Nephron progenitor cell (in vitro differentiated cells): Measurements from ENCODE around the gene TMPRSS3.

ENCODE experiments used
- DNase-seq: peaks from one replicate; pipeline ENCODE4 v3.0.0; 2021
- H3K27ac Mint-ChIP-seq: 2 replicates; pipeline ENCODE4 v1.8.0; 2021; ENCODE audit warnings: mild to moderate bottlenecking, moderate library complexity, mixed read lengths
- H3K27me3 Mint-ChIP-seq: 2 replicates; pipeline ENCODE4 v1.8.0; 2021; ENCODE audit warnings: mild to moderate bottlenecking, low read depth, mixed read lengths; ENCODE audit not compliant: poor library complexity
- H3K36me3 Mint-ChIP-seq: 2 replicates; pipeline ENCODE4 v1.8.0; 2021; ENCODE audit warnings: low read depth, mixed read lengths
- H3K4me1 Mint-ChIP-seq: 2 replicates; pipeline ENCODE4 v1.8.0; 2021; ENCODE audit warnings: mixed read lengths
- H3K4me3 Mint-ChIP-seq: 2 replicates; pipeline ENCODE4 v1.8.0; 2021; ENCODE audit warnings: mild to moderate bottlenecking, moderate library complexity, mixed read lengths
- H3K9me3 Mint-ChIP-seq: 2 replicates; pipeline ENCODE4 v1.8.0; 2021; ENCODE audit warnings: mild to moderate bottlenecking, moderate library complexity, mixed read lengths
- TF ChIP-seq, protein P1 (sequence below): fragments of 200-600 bp; sonication (generic); IDR thresholded peaks from 2 replicates; pipeline ENCODE4 v1.5.0; 2021; ENCODE audit warnings: antibody characterized with exemption

The TMPRSS3 gene

GRCh38 chr21:42332557-42333317 is 63.1 kb downstream of the TMPRSS3 start:
- Mint-ChIP-seq H3K4me3 (no peak overlapping the region), H3K9me3 (peaks cover 36% of the 10 kb centered on the region), H3K27me3 (peaks cover 6% of the 10 kb centered on the region), H3K27ac (no peak overlapping the region), H3K36me3 (peaks cover 8% of the 10 kb centered on the region), H3K4me1 (peaks cover 23% of the 10 kb centered on the region)
- DNase-seq: no peak
- TF ChIP-seq, protein P1, sequence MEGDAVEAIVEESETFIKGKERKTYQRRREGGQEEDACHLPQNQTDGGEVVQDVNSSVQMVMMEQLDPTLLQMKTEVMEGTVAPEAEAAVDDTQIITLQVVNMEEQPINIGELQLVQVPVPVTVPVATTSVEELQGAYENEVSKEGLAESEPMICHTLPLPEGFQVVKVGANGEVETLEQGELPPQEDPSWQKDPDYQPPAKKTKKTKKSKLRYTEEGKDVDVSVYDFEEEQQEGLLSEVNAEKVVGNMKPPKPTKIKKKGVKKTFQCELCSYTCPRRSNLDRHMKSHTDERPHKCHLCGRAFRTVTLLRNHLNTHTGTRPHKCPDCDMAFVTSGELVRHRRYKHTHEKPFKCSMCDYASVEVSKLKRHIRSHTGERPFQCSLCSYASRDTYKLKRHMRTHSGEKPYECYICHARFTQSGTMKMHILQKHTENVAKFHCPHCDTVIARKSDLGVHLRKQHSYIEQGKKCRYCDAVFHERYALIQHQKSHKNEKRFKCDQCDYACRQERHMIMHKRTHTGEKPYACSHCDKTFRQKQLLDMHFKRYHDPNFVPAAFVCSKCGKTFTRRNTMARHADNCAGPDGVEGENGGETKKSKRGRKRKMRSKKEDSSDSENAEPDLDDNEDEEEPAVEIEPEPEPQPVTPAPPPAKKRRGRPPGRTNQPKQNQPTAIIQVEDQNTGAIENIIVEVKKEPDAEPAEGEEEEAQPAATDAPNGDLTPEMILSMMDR: no peak

GRCh38 chr21:42331660-42332059 is 64.2 kb downstream of the TMPRSS3 start:
- H3K27ac Mint-ChIP-seq: no peak overlapping the region
- H3K27me3 Mint-ChIP-seq: peaks cover 7% of the 10 kb centered on the region
- no peak for DNase-seq
- H3K4me3 Mint-ChIP-seq: no peak overlapping the region
- peaks cover 17% of the 10 kb centered on the region for H3K4me1 Mint-ChIP-seq
- TF ChIP-seq, protein P1: no peak
- H3K9me3 Mint-ChIP-seq: peaks cover 36% of the 10 kb centered on the region
- H3K36me3 Mint-ChIP-seq: peaks cover 8% of the 10 kb centered on the region

DNA sequence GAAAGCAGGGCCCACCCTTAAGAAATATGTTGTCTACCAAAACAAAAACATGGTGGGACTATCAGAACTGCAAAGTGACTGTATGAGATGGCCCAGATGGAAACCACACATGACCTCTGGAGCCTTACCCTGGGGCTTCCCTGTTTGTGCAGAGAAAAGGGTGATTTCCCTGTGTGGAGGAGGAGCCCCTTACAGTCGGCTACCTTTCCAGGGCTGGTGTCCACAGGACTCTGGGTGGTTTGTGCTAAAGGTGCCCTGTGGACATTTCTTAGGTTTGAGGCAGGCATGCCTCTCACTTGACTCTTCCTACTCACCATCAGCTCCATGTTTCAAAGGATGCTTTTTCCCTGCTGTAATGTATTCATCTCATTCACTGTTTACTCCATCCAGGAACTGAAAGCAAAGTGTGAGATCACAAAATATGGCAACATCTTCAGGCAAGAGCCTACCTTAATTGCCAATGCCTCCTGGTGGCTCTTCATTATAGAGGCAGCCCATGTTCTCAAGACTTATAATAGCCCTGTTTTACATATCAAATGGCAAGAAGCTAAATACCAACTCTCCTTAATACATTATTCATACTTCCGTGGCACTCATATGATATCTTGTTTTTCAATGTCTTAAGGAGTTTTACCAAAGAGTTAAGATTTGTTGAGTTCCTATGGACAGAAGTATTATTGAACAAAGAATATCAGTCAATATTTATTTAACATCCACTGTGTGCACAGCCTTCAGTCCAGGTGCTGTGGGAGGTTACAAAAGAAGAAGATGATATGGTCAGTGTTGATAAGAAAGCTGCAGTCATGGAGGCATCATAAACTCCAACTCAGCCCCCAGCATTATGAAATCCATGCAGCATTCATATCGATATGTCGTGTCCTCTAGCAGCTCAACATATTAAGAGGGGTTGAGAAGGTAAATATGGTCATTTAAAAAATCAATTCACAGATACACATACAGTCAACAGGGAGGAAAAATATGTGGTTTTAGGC is 65.2 kb downstream of the TMPRSS3 start:
- Mint-ChIP-seq H3K36me3 (peaks cover 9% of the 10 kb centered on the region), H3K4me1 (peaks cover 9% of the 10 kb centered on the region), H3K27me3 (peaks cover 10% of the 10 kb centered on the region), H3K4me3 (no peak overlapping the region), H3K9me3 (peaks cover 38% of the 10 kb centered on the region), H3K27ac (no peak overlapping the region)
- no peak for DNase-seq
- TF ChIP-seq, protein P1: no peak

- Mint-ChIP-seq H3K27ac (no peak overlapping the region), H3K27me3 (peaks cover 19% of the 10 kb centered on the region), H3K4me1 (peaks cover 11% of the 10 kb centered on the region), H3K36me3 (peaks cover 8% of the 10 kb centered on the region), H3K4me3 (no peak overlapping the region), H3K9me3 (peaks cover 25% of the 10 kb centered on the region)
- DNase-seq: no peak
- TF ChIP-seq, protein P1: no peak
Measured at GRCh38 chr21:42324896-42325295, 71.0 kb downstream of the TMPRSS3 start.
